Measurements from ENCODE around the gene MRPS7.

Gene MRPS7

DNA sequence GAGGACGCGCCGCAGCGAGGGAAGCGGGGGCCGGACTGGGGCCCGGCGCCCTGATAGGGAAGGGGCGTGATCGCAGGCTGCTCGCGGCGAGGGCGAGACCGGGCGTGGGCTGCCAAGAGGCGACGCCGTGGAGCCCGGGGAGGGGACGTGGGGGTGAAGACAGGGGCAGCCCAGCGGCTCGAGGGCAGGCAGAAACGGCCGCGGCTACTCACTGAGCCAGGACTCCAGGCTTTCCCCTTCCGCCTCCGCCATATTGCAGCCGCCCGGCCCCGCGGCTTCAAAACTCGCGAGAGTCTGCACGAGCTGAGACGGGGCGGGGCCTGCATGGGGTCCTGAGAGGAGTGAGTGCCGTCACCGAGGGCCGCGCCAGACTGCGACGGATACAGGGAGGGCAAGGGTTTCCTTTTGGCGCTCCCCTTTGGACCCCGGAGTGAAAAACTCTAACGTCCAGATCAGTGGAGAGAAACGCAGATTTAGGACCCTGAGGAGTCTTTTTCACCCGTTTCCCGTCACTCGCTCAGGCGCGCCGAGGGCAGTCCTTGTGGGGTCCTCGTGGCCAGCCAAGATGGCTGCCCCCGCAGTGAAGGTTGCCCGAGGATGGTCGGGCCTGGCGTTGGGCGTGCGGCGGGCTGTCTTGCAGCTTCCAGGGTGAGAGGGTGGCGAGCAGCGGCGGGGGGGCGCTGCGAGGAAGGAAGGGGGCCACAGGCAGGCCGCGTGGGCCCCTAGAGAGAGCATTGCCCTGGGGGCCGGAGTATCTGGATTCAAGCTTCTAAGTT, at the start of gene MRPS7, which contains the start of gene GGA3:
Gene MRPS7, plus strand, starts transcription at position 544 of the 776 bp plus-strand sequence. Its CDS starts 22 bp downstream, at position 566.
Gene GGA3, minus strand, starts transcription at position 271 of the 776 bp plus-strand sequence. Its CDS starts 19 bp downstream, at position 252.
- Histone ChIP-seq H3K36me3 (ENCODE audit: insufficient read depth, insufficient read length, low read length) (peaks cover 52% of the 10 kb centered on the region), H3K27me3 (ENCODE audit: insufficient read depth, insufficient read length) (no peaks in the 10 kb centered on the region), H3K9me3 (ENCODE audit: insufficient read depth, low read length) (no peaks in the 10 kb centered on the region), H3K4me3 (ENCODE audit: insufficient read length, low read depth) (peak within 1 kb of the TSS; percentile 78), H3K4me1 (ENCODE audit: insufficient read depth, insufficient read length) (no peaks in the 10 kb centered on the region), H3K9ac (ENCODE audit: insufficient read length, low read depth) (peak within 1 kb of the TSS; percentile 90)
- no peak for DNase-seq (ENCODE audit: low read depth, low spot score)
- TF ChIP-seq YY1 (IDR thresholded peaks at IDR 0.05; ENCODE audit: insufficient read depth, insufficient read length) (peak; percentile 82), SUZ12 (IDR thresholded peaks at IDR 0.05; ENCODE audit: extremely low read depth, insufficient read depth, insufficient read length) (no peak)

DNA sequence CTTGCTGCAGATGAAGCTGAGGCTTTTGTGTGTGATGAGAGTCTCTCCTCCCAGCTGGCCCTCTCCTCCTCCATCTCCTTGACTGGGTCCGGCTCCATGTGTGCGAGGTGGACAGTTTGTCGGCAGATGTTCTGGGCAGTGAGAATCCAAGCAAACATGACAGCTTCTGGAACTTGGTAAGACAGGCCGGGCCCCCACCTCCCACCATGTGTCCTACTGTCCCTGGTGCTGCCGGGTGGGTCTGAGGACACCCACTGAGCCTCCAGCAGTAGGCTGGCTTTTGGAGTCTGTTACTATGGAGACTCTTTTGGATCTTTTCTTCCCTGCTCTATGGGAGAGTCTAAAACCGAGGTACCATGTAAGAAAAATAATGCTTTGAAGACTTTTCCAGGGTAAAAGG, 43.5 kb upstream of the MRPS7 start:
- Histone ChIP-seq H3K36me3 (ENCODE audit: insufficient read depth, insufficient read length, low read length) (peaks cover 86% of the 10 kb centered on the region), H3K9me3 (ENCODE audit: insufficient read depth, low read length) (no peaks in the 10 kb centered on the region), H3K4me3 (ENCODE audit: insufficient read length, low read depth) (no peak overlapping the region), H3K4me1 (ENCODE audit: insufficient read depth, insufficient read length) (no peaks in the 10 kb centered on the region), H3K27me3 (ENCODE audit: insufficient read depth, insufficient read length) (no peaks in the 10 kb centered on the region), H3K9ac (ENCODE audit: insufficient read length, low read depth) (no peak overlapping the region)
- TF ChIP-seq YY1 (IDR thresholded peaks at IDR 0.05; ENCODE audit: insufficient read depth, insufficient read length) (no peak), SUZ12 (IDR thresholded peaks at IDR 0.05; ENCODE audit: extremely low read depth, insufficient read depth, insufficient read length) (no peak), ZNF274 (IDR thresholded peaks at IDR 0.05; ENCODE audit: low read depth, low read length) (no peak)
- DNase-seq (ENCODE audit: low read depth, low spot score) = no peak

DNA sequence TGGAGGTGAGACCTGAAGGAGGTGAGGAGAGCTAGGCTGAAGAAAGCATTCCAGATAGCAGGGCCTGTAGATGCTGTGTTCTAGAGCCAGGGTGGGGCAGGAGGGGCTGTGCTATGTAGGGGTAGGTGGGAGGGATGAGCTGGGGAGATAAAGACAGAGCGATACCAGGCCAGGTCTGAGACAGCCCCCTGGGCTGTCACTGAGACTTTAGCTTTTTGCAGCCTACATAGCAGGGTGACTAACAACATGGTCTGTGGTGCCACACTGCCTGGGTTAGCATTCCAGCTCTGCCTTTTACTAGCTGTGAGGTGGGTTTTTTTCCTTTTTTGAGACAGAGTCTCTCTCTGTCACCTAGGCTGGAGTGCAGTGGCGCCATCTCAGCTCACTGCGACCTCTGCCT, 41.9 kb upstream of the MRPS7 start:
- no peak for TF ChIP-seq SUZ12 (IDR thresholded peaks at IDR 0.05; ENCODE audit: extremely low read depth, insufficient read depth, insufficient read length)
- TF ChIP-seq YY1 (IDR thresholded peaks at IDR 0.05; ENCODE audit: insufficient read depth, insufficient read length) = no peak
- no peak for DNase-seq (ENCODE audit: low read depth, low spot score)
- no peaks in the 10 kb centered on the region for H3K27me3 ChIP-seq (ENCODE audit: insufficient read depth, insufficient read length)

DNA sequence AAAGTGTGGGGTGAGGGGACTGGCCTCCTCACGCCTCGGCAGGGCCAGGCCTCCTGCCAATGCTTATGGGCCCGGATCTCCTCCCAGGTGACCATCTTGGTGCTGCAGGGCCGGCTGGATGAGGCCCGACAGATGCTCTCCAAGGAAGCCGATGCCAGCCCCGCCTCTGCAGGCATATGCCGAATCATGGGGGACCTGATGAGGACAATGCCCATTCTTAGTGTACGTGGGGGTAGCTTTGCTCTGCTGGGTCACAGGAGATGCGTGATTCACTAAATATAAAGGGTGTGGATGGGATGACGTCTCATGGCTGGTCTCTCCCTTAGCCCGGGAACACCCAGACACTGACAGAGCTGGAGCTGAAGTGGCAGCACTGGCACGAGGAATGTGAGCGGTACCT, 36.7 kb upstream of the MRPS7 start:
- no peaks in the 10 kb centered on the region for H3K4me1 ChIP-seq (ENCODE audit: insufficient read depth, insufficient read length)
- no peak overlapping the region for H3K4me3 ChIP-seq (ENCODE audit: insufficient read length, low read depth)
- TF ChIP-seq ZNF274 (IDR thresholded peaks at IDR 0.05; ENCODE audit: low read depth, low read length) = no peak
- TF ChIP-seq SUZ12 (IDR thresholded peaks at IDR 0.05; ENCODE audit: extremely low read depth, insufficient read depth, insufficient read length) = no peak
- no peak for TF ChIP-seq YY1 (IDR thresholded peaks at IDR 0.05; ENCODE audit: insufficient read depth, insufficient read length)
- H3K9me3 ChIP-seq (ENCODE audit: insufficient read depth, low read length) = no peaks in the 10 kb centered on the region
- DNase-seq (ENCODE audit: low read depth, low spot score) = no peak
- peaks cover 82% of the 10 kb centered on the region for H3K36me3 ChIP-seq (ENCODE audit: insufficient read depth, insufficient read length, low read length)
- H3K9ac ChIP-seq (ENCODE audit: insufficient read length, low read depth) = no peak overlapping the region
- H3K27me3 ChIP-seq (ENCODE audit: insufficient read depth, insufficient read length) = no peaks in the 10 kb centered on the region

More for the DNA sequence above, 41.9 kb upstream of the MRPS7 start:
- H3K9ac ChIP-seq (ENCODE audit: insufficient read length, low read depth) = no peak overlapping the region
- no peak overlapping the region for H3K4me3 ChIP-seq (ENCODE audit: insufficient read length, low read depth)
- H3K4me1 ChIP-seq (ENCODE audit: insufficient read depth, insufficient read length) = no peaks in the 10 kb centered on the region
- H3K9me3 ChIP-seq (ENCODE audit: insufficient read depth, low read length) = no peaks in the 10 kb centered on the region
- peaks cover 84% of the 10 kb centered on the region for H3K36me3 ChIP-seq (ENCODE audit: insufficient read depth, insufficient read length, low read length)

DNA sequence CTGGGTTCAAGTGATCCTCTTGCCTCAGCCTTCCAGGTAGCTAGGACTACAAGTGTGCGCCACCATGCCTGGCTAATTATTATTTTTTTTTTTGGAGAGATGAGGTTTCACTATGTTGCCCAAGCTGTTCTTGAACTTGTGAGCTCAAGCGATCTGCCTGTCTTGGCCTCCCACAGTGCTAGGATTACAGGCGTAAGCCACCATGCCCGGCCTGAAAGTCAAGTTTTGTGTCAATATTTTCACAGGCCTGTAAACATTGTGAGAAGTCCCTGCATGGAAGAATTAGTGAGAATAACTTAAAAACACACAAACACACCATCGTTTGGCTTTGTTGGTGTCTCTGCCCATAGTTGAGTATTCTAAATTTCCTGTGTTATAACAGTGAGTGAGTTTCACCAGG, 34.0 kb upstream of the MRPS7 start:
- no peak for TF ChIP-seq ZNF274 (IDR thresholded peaks at IDR 0.05; ENCODE audit: low read depth, low read length)
- TF ChIP-seq SUZ12 (IDR thresholded peaks at IDR 0.05; ENCODE audit: extremely low read depth, insufficient read depth, insufficient read length) = no peak
- no peak for TF ChIP-seq YY1 (IDR thresholded peaks at IDR 0.05; ENCODE audit: insufficient read depth, insufficient read length)
- Histone ChIP-seq H3K27me3 (ENCODE audit: insufficient read depth, insufficient read length) (no peaks in the 10 kb centered on the region), H3K9me3 (ENCODE audit: insufficient read depth, low read length) (no peaks in the 10 kb centered on the region), H3K4me1 (ENCODE audit: insufficient read depth, insufficient read length) (no peaks in the 10 kb centered on the region), H3K9ac (ENCODE audit: insufficient read length, low read depth) (no peak overlapping the region), H3K4me3 (ENCODE audit: insufficient read length, low read depth) (no peak overlapping the region), H3K36me3 (ENCODE audit: insufficient read depth, insufficient read length, low read length) (peaks cover 92% of the 10 kb centered on the region)
- no peak for DNase-seq (ENCODE audit: low read depth, low spot score)

DNA sequence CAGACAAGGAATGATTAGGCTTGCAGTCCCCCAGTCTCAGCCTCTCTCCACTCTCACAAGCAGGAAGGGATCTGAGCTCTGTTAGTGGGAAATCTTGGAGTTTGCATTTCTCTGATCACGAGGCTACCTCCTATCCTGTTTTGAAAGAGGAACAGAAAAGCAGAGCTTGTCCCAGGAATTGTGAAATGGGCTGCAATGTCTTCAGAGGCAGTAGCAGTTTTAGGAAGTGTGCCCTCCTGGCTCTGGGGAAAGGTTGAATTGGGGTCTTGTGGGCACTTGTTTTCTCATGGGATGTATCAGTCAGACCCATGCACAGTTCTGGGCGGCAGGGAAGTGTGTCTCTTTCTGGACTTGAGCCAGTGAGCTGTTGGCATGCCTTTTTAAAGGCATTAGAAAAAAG, 33.4 kb upstream of the MRPS7 start:
- Histone ChIP-seq H3K9me3 (ENCODE audit: insufficient read depth, low read length) (no peaks in the 10 kb centered on the region), H3K4me1 (ENCODE audit: insufficient read depth, insufficient read length) (no peaks in the 10 kb centered on the region), H3K36me3 (ENCODE audit: insufficient read depth, insufficient read length, low read length) (peaks cover 91% of the 10 kb centered on the region), H3K9ac (ENCODE audit: insufficient read length, low read depth) (no peak overlapping the region), H3K4me3 (ENCODE audit: insufficient read length, low read depth) (no peak overlapping the region), H3K27me3 (ENCODE audit: insufficient read depth, insufficient read length) (no peaks in the 10 kb centered on the region)
- no peak for DNase-seq (ENCODE audit: low read depth, low spot score)
- TF ChIP-seq YY1 (IDR thresholded peaks at IDR 0.05; ENCODE audit: insufficient read depth, insufficient read length) = no peak
- no peak for TF ChIP-seq SUZ12 (IDR thresholded peaks at IDR 0.05; ENCODE audit: extremely low read depth, insufficient read depth, insufficient read length)
- no peak for TF ChIP-seq ZNF274 (IDR thresholded peaks at IDR 0.05; ENCODE audit: low read depth, low read length)

DNA sequence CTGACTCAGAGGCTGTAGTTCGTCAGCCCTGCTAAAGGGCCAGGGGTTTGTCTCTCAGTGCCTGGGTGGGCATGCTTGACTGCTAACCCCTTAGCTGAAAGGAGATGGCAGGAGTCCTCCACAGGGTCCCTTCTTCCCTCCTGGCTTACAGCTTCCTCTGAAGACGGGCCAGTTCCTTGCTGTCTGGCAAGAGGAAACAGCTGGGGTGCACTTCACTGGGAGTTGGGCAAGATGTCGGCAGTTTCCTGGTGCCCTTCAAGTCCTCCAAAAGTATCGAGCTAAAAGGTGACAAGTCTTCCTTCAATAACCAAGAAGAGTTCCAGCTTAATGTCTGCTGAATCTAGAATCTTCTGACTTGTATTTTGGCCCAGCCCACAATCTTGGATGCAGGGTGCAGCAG, 32.8 kb upstream of the MRPS7 start:
- no peak for DNase-seq (ENCODE audit: low read depth, low spot score)
- H3K9ac ChIP-seq (ENCODE audit: insufficient read length, low read depth) = no peak overlapping the region
- H3K27me3 ChIP-seq (ENCODE audit: insufficient read depth, insufficient read length) = no peaks in the 10 kb centered on the region
- H3K4me3 ChIP-seq (ENCODE audit: insufficient read length, low read depth) = no peak overlapping the region
- H3K36me3 ChIP-seq (ENCODE audit: insufficient read depth, insufficient read length, low read length) = peaks cover 87% of the 10 kb centered on the region
- no peaks in the 10 kb centered on the region for H3K9me3 ChIP-seq (ENCODE audit: insufficient read depth, low read length)
- no peak for TF ChIP-seq ZNF274 (IDR thresholded peaks at IDR 0.05; ENCODE audit: low read depth, low read length)
- TF ChIP-seq SUZ12 (IDR thresholded peaks at IDR 0.05; ENCODE audit: extremely low read depth, insufficient read depth, insufficient read length) = no peak
- TF ChIP-seq YY1 (IDR thresholded peaks at IDR 0.05; ENCODE audit: insufficient read depth, insufficient read length) = no peak
- no peaks in the 10 kb centered on the region for H3K4me1 ChIP-seq (ENCODE audit: insufficient read depth, insufficient read length)

Measured in NT2/D1 (cell line).